HG03280 (cell line): Measurements from ENCODE around the gene FNBP1L.
"Not testable (repeated sequence)": the region's sequence is repeated elsewhere in the genome, so short reads cannot be mapped to it uniquely, and the experiment has no call there.

Source experiments
- ATAC-seq: cut with Tn5 transposase; IDR thresholded peaks from one replicate; pipeline ENCODE4 v1.9.1; 2021; ENCODE audit warnings: mild to moderate bottlenecking, moderate library complexity; ENCODE audit not compliant: unreplicated experiment

FNBP1L gene

DNA sequence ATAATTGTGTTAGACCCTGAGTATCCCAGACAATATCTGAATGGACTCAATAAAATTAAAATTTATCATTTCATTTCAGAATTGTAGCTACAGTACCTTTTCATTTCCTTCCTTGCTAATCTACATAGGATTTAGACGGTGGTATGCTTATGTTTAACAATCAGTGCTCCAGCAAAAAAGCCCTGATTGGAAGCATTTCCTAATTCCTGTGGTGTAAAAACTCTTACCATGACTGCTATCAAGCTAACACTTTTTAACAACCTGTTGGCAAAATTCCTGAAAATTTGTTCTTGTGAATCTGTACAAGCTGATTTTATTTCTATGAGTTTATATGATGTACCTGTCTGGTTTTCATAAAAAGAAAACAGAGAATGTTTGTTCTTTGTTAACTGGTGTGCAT, 5.2 kb upstream of the FNBP1L start:
- no peak for ATAC-seq

DNA sequence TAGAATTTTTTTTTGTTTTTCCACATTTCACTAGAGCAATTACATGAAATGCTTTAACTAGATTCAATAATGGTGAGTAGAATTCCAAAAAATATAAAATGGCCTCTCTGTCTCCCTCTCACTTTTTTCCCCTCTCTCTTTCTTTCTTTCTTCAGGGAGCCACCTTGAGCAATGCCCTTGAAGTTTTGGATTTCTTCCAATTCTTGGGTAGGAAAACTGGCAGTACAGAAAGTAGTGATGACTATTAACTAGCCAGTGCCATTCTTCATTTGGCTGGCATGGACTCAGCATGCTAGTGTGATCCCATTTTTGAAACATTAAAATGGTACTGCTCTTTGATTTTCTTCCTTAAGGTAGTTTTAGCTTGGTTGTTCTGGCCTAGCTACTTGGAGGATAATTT, 4.5 kb upstream of the FNBP1L start:
- ATAC-seq, result no peak

DNA sequence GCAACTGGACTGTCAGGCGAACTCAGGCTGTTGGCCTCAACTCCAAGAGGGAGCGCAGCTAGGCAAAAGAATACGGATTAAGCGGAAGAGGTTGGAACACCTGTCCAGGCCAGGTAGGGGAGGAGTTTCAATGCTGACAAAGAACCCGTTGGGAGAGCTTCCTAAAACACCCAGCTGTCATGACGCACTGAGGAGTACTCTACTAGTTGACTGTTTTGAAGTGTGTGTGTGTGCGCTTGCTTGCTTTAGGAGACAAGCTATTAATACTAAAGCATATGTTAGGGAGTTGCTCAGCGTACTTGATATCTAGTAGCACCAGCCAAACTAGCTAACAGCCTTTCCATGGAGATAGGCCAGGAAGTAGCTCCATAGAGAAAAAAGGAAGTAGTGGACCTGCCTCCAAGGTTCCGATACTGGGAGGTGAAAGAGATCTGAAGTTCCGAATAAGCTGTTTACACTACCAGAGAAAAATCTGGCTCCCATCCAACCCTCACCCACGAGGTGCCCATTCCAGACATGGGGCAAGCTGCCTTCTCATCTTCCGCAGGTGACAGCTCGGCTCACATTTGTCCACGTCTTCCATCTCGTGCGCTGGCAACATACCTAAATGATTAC, 974 bp upstream of the FNBP1L start:
- ATAC-seq, result no peak

DNA sequence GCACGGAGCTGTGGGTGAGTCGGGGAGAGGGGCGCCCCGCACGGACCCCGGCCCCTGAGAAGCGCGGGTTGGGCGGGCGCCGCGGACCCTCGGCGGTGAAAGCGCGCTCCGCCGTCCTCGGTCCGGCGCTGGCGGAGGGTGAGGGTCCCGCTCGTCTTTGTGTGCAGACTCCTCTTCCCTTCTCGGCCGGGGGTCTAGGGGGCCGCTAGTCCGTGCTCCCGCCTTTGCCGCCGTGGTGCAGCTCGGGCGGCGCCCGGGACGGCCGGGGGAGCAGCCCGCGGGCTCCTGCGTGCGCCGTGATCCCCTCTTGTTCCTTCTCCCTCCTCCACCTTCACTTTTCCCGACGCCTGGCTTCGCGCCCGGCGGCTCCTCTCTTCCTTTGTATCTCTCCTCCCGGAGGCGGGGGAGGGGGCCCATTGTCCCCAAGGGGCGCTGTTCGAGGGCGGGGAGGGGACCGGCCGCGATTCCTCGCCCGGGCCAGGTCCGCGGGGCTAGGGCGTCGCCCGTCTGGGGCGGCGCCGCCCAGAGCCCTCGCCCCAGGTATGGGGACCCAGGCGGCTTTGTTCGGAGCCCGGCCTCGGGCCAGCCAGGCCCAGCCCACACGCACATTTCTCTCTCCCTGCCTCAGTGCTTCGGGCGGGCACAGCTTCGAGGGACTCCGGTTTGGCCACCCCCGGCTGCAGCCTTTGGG, 519 bp downstream of the FNBP1L start:
- ATAC-seq, result no peak

DNA sequence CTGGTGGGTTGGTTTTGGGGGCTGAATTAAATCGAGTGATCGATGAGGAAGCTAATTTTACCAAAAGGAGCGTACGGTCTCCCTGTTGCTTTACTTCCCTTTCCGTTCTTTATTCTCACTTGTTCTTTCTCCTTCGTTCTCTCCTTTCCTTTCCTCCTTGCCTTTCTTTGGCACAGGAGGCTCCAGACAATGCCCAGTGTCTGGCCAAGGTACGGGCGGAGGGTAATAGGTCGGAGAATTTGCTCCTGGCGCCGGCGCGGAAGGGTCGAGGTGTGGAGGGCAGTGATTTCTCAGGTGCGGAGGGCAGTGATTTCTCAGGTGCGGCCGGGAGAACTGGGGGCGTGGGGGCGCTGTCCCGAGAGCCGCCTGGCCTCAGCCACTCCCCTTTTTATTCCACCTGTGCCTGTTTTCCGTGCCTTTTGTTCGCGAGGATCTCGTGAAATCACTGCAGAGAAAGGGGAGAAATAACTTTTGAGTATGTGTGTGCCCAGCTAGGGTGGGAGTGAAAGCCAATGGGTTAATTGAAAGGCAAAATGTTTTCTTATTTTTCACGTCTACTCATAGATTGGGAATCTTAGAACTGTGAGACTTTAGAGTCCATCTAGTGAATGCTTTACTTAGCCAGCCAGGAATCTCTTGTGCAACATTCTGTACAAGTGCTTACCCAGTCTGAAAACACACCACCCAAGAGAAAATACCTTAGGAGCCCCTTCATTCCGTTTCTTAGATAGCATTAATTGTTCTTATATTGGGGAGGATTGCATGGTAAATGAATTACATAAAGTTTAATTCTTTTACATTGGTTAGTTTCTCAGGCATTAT, 1.3 kb downstream of the FNBP1L start:
- ATAC-seq, result no peak

DNA sequence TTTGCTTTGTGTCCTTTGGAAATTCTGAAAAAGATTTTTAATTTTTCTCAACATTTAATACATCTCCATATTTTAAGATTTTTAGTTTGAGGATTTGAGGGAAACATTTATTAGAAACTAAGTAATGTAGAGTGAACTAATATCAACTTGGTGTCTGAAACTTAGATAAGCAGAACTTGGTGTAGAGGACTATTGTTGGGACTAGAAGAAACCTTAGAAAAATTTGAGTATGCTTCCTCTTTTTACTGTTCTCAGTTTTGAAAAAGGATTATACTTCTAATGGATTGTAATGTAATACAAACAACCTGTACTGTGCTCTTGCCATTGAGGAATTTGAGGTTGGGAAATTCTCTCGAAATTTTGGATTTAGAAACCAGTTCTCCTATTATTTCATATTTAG, 2.4 kb downstream of the FNBP1L start:
- no peak for ATAC-seq

DNA sequence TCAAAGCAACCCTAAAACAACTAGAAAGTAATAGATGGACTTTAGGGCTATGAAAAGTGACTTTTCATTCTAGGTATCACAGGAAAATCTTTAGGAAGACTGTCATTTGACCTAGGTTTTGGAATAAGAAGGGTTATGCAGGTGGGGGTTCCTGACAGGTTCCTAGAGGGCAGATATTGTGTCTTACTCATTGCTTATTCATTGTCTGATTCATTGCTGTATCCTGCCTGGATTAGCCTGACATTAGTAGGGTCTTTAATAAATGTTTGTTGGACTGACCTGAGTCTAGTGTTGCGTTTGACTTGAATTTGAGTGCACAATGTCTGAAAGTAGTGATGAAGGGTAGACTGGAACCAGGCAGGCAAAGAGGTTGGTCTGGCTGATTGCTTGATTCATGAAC, 6.0 kb downstream of the FNBP1L start:
- ATAC-seq, result no peak

DNA sequence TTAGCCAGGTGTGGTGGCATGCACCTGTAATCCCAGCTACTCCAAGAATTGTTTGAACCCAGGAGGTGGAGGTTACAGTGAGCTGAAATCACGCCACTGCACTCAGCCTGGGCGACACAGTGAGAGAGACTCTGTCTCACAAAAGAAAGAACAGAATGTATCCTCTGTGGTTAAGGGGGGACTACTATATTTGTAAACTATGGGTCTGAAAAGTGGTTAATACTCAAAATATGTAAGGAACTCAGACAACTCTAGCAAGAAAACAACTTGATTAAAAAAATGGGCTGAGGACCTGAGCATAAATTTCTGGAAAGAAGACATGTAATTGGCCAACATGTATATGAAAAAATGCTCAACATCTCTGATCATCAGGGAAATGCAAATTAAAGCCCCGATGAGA, 11.2 kb downstream of the FNBP1L start:
- no peak for ATAC-seq

DNA sequence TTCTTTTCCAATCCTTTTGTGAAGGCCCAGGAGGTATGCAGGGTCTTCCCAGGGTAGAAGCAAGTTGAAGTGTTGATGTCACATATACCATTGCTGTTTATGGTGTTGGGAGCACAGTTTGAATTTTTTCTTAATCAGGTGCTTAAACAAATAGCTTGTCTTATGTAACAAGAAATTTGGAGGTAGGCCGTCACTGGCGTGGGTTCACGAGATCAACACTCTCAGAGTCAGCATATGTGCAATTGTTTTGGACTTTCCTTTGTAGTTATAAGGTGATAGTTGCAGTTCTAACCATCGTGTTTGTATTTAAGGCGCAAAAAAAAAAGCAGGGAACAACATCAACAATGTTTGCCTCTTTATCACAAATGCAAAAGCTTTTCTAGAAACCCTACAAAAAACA, 13.3 kb downstream of the FNBP1L start:
- ATAC-seq, result no peak

DNA sequence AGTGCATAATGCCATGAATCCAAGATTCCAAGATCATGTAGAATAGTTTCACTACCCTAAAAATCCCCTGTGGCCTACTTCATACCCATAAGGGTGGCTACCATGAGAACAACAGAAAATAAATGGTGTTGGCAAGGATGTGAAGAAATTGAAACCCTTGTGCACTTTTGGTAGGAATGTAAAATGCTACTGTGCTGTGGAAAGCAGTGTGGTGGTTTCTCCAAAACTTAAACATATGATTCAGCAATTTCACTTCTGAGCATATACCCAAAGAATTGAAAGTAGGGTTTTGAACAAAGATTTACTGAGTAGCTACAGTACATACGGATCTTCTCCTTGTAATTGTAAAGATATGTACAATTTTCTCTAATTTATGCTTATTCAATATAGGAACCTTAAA, 16.0 kb downstream of the FNBP1L start:
- ATAC-seq, result no peak

DNA sequence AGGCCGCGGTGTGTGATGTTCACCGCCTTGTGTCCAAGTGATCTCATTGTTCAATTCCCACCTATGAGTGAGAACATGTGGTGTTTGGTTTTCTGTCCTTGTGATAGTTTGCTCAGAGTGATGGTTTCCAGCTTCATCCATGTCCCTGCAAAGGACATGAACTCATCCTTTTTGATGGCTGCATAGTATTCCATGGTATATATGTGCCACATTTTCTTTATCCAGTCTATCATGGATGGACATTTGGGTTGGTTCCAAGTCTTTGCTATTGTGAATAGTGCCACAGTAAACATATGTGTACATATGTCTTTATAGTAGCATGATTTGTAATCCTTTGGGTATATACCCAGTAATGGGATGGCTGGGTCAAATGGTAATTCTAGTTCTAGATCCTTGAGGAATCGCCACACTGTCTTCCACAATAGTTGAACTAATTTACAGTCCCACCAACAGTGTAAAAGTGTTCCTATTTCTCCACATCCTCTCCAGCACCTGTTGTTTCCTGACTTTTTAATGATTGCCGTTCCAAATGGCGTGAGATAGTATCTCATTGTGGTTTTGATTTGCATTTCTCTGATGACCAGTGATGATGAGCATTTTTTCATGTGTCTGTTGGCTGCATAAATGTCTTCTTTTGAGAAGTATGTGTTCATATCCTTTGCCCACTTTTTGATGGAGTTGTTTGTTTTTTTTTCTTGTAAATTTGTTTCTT, 17.6 kb downstream of the FNBP1L start:
- not testable (repeated sequence) for ATAC-seq

DNA sequence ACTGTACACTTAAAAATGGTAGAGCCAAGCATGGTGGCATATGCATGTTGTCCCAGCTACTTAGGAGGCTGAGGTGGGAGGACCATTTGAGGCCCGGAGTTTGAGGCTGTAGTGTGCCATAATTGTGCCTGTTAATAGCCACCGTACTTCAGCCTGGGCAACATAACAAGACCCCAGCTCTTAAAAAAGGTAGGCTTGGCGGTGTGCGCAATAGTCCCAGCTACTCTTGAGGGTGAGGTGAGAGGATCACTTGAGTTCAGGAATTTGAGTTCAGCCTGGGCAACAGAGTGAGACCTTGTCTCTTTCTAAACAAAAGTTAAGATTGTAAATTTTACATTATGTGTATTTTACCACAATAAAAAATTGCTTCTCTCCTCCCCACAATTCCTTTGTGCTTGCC, 19.7 kb downstream of the FNBP1L start:
- no peak for ATAC-seq

DNA sequence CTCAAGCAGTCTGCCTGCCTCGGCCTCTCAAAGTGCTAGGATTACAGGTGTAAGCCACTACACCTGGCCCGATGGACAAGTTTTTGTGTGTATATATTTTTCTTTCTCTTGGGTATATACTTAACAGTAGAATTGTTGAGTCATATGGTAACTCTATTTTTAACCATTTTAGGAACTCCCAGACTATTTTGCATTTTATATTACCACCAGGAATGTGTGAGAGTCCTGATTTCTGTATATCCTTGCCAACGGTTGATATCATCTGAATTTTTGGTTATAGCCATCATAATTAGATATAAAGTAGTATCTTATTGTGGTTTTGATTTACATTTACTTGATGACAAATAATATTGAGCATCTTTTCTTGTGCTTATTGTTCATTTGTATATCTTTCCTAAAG, 20.7 kb downstream of the FNBP1L start:
- ATAC-seq, result no peak

DNA sequence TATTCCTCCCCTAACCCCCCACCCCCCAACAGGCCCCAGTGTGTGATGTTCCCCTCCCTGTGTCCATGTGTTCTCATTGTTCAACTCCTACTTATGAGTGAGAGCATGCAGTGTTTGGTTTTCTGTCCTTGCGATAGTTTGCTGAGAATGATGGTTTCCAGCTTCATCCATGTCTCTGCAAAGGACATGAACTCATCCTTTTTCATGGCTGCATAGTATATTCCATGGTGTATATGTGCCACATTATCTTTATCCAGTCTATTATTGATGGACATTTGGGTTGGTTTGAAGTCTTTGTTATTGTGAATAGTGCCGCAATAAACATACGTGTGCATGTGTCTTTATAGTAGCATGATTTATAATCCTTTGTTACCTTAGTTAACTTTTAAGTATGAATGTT, 21.3 kb downstream of the FNBP1L start:
- ATAC-seq, result not testable (repeated sequence)

DNA sequence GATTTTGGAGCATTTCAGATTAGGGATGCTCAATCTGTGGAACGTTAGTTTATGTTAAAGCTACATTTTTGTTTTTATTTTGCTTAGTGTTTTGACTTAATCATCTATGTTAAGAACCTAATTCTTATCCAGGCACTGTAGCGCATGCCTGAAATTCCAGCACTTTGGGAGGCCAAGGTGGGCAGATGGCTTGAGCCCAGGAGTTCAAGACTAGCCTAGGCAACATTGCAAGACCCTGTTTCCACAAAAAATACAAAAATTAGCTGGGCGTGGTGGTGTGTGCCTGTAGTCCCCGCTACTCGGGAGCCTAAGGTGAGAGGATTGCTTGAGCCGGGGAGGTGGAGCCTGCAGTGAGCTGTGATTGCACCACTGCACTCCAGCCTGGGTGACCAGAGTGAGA, 23.4 kb downstream of the FNBP1L start:
- no peak for ATAC-seq

DNA sequence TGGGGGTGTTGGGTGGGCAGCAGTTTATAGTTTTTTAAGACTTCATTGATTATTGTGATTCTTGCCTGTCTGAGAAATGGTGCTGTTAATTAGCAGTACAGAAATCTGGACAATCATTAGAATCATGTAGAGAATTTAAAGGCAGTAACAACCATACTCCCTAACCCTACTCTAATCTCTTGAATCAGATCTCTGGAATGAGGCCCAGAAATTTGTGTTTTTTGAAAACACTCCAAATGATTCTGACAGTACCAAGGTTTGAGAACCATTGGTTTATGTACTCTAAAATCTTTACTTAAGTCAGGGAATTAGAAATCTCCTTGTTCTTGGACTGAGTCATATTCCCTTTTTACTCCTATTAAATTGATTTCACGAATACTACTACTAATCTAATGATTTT, 24.0 kb downstream of the FNBP1L start:
- no peak for ATAC-seq

DNA sequence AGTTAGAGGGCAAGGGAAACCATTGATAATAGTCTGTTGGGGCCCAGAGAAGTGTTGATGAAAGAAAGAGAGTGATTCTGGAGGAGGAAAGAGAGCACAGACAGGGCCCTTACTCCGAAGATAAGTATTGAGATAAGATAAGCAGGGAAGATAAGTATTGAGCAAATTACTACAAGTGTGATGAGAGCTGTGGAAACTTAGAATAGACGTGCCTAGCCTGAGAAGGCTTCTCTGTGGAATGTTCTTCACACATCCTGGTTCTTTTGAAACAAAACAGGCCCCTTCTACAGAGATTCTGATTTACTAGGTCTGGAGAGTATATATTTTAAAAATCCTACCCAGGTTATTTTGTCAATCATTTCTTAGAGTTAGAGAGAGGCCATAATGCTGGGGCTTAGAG, 26.4 kb downstream of the FNBP1L start:
- no peak for ATAC-seq

DNA sequence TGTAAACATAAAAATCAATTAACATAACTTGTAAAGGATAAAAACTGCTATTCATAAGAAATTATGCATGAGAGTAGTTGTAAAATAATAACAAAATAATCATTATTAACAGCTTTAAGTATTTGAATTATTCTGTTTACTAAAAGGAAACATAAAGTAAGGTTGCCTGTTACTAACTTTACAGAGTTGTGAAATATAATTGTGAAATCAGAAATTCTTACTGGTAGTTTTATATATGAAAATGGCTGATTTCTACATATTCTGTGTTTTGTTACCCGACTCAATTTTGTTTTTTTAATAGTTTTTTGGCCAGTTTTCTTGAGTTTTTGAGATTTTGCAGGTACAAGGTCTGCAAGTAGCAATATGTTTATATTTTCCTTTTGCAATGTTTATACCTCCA, 27.8 kb downstream of the FNBP1L start:
- no peak for ATAC-seq

DNA sequence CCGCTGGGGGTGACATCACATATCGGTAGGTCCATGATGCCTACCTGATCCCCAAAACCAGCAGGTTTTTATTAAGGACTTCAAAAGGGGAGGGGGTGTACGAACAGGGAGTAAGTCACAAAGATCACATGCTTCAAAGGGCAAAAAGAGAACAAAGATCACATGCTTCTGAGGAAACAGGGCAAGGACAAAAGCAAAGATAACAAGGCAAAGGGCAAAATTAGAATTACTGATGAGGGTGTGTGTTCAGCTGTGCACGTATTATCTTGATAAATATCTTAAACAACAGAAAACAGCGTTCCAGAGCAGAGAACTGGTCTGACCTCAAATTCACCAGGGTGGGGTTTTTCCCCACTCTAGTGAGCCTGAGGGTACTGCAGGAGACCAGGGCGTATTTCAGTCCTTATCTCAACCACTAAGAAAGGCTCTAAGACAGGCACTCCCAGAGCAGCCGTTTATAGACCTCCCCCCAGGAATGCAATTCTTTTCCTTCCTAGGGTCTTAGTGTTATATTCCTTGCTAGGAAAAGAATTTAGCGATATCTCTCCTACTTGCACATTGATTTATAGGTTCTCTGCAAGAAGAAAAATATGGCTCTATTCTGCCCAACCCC, 31.3 kb downstream of the FNBP1L start:
- not testable (repeated sequence) for ATAC-seq

DNA sequence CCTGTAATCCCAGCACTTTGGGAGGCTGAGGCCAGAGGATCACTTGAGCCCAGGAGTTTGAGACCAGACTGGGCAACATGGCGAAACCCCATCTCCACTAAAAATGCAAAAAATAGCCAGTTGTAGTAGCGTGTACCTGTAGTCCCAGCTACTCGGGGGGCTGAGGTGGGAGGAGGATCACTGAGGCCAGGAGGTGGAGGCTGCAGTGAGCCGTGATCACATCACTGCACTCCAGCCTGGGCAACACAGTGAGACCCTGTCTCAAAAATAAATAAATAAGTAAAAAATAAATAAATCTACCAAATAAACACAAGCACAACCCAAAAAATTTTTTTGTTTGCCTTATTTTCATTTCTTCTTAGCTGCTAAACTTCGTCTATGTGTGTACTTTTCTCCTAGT, 34.0 kb downstream of the FNBP1L start:
- not testable (repeated sequence) for ATAC-seq

DNA sequence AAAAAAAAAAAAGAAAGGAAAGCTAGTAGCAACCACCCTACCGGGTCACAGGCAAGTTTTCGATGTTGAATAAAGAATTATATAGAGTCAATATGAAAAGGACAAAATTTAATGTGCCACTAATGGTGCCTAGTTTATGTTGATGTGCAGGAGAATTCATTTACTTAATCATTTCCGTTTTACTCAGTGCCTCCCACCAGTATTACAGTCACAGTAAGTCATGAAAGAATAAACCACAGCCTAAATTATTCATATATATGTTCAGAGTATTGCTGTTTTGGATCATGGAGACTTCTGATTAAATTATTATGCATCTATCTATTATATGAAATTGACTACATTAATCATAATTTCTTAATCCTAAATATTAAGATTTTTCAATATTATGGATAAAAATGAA, 35.3 kb downstream of the FNBP1L start:
- no peak for ATAC-seq
